GM12801 (cell line): ENCODE results near the gene RAP1GDS1.

Experiments
- TF ChIP-seq, protein P1 (sequence below): IDR thresholded peaks from one replicate; pipeline ENCODE4 v1.5.1; 2011; ENCODE audit warnings: control low read depth; ENCODE audit not compliant: insufficient read length; ENCODE audit errors: extremely low read depth

RAP1GDS1 gene

GRCh38 chr4:98383431-98384106 is 122.4 kb downstream of the RAP1GDS1 start:
- TF ChIP-seq, protein P1, sequence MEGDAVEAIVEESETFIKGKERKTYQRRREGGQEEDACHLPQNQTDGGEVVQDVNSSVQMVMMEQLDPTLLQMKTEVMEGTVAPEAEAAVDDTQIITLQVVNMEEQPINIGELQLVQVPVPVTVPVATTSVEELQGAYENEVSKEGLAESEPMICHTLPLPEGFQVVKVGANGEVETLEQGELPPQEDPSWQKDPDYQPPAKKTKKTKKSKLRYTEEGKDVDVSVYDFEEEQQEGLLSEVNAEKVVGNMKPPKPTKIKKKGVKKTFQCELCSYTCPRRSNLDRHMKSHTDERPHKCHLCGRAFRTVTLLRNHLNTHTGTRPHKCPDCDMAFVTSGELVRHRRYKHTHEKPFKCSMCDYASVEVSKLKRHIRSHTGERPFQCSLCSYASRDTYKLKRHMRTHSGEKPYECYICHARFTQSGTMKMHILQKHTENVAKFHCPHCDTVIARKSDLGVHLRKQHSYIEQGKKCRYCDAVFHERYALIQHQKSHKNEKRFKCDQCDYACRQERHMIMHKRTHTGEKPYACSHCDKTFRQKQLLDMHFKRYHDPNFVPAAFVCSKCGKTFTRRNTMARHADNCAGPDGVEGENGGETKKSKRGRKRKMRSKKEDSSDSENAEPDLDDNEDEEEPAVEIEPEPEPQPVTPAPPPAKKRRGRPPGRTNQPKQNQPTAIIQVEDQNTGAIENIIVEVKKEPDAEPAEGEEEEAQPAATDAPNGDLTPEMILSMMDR, result no peak

DNA sequence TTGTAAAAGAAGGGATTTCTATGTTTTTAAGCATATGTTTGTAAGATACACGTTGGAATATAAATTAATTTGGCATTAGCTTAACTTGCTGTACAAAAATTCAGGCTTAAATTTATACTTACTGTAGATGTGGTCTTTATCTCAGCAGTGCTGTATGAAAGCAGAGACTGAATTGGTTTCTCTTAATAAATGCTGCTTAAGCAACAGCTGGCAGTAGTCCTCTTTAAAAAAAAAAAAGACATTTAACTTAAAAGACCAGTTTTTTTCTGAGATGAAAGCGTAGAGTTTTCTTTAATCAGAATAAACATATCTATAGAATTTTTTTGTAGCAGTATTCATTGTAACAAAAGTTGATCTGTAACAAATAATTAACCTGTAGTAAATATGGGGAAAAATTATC is 124.6 kb downstream of the RAP1GDS1 start:
- TF ChIP-seq, protein P1, result no peak

GRCh38 chr4:98387345-98388026 is 126.3 kb downstream of the RAP1GDS1 start:
- TF ChIP-seq, protein P1, result no peak

DNA sequence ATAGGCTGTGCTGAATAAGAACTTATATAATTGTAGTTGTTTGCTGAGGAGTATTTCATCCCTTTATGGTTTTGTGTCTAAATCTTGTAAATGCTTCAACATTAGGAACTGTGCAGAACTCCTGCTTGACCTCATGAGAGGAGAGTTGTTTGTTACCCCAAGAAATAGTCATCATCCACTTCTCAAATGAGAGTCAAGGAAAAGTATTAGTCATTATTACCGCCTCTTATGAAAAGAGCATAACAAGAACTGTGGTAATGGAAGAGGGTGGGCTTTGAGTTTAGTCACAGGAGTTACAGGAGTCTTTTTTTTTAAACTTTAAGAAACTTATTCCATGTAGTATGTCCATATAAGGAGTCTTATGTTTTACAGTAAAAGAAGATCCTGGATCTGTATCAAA is 132.9 kb downstream of the RAP1GDS1 start:
- TF ChIP-seq, protein P1, result no peak

DNA sequence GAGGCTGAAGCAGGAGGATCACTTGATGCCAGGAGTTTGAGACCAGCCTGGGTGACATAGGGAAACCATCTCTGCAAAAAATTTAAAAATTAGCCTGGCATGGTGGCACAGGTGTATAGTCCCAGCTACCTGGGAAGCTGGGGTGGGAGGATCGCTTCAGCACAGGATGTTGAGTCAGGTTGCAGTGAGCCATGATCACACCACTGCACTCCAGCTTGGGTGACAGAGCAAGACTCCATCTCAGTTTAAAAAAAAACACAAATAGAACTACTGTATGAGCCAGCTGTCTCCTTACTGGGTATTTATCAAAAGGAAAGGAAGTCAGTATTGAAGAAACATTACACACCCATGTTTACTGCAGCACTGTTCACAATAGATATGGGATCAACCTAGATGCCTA is 138.7 kb downstream of the RAP1GDS1 start:
- TF ChIP-seq, protein P1, result no peak

DNA sequence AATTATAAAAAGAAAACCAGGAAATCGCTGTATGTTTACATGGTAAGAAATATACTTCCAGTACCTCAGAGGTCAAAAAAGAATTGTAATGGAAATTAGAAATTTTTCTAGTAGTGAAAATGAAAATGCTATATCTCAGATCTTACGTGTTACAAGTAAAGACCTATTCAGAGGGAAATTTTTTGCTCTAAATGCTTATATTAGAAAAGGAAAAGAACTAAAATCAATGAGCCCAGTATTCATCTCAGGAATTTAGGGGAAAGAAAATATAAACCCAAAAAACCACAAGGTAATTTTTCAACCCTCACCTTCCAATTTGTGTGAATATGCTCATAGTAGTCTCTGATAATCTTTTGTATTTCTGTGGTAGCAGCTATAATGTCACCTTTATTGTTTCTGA is 145.6 kb downstream of the RAP1GDS1 start:
- TF ChIP-seq, protein P1, result no peak

DNA sequence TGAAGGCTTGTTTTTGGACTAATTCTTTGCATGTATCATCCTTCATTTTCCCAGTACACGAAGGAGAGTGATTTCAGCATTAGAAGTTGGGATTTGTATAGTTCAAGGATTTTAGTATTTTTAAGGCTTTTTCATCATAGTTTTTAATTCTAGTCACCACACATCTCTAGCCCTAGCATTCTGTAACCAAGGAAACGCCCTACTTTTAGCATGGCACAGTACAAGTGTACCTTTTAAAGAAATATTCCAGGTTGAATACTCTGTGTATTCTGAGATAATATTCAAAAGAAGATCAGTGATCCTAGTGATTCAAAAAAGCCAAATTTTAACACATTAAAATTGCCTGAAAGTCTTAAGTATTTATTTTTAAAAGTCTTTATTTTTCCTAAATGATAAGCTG is 150.5 kb downstream of the RAP1GDS1 start:
- TF ChIP-seq, protein P1, result no peak
